ENCODE measurements around the gene HDAC10. TPM values are rescaled to one million over a fixed set of nuclear protein-coding genes. Genes with fewer than 3 reads are reported as not detected.

Gene HDAC10
- total RNA-seq, 1 experiment from 2014 or later, result 52.9 TPM

DNA sequence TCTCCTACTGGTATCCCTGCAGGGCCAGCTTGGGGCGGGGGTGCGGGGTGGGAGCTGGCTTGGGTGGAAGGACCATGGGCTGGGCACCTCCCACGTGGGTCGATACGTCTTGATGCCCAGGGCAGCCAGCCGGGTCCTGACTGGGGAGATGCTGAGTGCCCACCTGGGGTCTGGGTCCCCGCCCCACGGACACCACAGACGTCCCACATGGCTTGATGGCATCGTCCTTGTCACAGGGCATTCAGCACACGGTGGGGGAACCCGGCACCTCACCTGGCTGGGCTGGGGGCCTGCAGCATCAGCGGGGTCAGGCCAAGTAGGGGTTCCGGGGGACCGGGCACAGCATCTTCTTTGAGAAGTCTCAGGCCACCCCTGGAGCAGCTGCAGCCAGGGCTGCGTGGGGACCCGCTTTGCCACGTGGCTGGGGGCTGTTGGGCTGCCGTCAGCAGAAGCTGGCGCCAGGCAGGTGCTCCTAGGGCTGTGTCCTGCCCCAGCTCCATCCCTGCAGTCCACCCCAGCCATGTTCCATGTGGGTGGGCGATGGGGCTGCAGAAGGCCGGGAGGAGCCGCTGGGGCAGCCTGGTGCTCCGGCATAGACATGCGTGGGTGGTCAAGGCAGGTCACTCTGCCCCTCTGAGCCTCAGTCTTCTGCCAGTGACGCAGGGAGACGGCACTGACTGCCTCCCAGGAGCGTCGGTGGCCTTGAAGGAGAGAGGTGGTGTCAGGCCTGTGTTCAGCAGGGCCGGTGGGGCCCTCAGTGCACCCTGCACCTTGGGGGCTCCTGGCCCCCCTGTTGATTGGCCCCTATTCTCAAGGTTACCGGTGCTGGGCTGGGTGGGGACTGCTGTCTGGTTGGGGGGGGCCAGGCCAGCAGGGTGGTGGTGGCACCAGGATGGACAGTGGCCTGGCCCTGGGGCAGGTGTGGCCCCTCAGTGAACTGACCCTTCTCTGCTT is 41.8 kb downstream of the HDAC10 start:
- peak overlapping the region; percentile 50 for H3K27ac Mint-ChIP-seq (ENCODE audit: unreplicated experiment)
- DNase-seq, result no peak
- H3K4me1 Mint-ChIP-seq (ENCODE audit: low read depth, unreplicated experiment), result peaks cover 7% of the 10 kb centered on the region
- H3K4me3 Mint-ChIP-seq (ENCODE audit: low read depth, unreplicated experiment), result no peak overlapping the region
- CTCF ChIA-PET, result interaction anchor here (0.7 to 1.2 kb wide), 4 partner anchors 19 to 87 kb away, joined by 3 to 9 read pairs (median 6); no protein-coding TSS in a partner anchor
- H3K9me3 Mint-ChIP-seq (ENCODE audit: low read depth, unreplicated experiment), result no peaks in the 10 kb centered on the region
- TF ChIP-seq, protein P1, sequence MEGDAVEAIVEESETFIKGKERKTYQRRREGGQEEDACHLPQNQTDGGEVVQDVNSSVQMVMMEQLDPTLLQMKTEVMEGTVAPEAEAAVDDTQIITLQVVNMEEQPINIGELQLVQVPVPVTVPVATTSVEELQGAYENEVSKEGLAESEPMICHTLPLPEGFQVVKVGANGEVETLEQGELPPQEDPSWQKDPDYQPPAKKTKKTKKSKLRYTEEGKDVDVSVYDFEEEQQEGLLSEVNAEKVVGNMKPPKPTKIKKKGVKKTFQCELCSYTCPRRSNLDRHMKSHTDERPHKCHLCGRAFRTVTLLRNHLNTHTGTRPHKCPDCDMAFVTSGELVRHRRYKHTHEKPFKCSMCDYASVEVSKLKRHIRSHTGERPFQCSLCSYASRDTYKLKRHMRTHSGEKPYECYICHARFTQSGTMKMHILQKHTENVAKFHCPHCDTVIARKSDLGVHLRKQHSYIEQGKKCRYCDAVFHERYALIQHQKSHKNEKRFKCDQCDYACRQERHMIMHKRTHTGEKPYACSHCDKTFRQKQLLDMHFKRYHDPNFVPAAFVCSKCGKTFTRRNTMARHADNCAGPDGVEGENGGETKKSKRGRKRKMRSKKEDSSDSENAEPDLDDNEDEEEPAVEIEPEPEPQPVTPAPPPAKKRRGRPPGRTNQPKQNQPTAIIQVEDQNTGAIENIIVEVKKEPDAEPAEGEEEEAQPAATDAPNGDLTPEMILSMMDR (IDR thresholded peaks at IDR 0.05; ENCODE audit: unreplicated experiment), result no peak
- H3K27me3 Mint-ChIP-seq (ENCODE audit: unreplicated experiment), result no peaks in the 10 kb centered on the region
- peaks cover 75% of the 10 kb centered on the region for H3K36me3 Mint-ChIP-seq (ENCODE audit: insufficient read depth, unreplicated experiment)
- no TSS peak for BruUV-seq (replicated peaks)
- intact Hi-C loops (cut with micrococcal nuclease; ENCODE audit: unreplicated experiment), result loop anchor here (1.0 kb wide), 1 partner anchor 60 kb away; no protein-coding TSS in a partner anchor

DNA sequence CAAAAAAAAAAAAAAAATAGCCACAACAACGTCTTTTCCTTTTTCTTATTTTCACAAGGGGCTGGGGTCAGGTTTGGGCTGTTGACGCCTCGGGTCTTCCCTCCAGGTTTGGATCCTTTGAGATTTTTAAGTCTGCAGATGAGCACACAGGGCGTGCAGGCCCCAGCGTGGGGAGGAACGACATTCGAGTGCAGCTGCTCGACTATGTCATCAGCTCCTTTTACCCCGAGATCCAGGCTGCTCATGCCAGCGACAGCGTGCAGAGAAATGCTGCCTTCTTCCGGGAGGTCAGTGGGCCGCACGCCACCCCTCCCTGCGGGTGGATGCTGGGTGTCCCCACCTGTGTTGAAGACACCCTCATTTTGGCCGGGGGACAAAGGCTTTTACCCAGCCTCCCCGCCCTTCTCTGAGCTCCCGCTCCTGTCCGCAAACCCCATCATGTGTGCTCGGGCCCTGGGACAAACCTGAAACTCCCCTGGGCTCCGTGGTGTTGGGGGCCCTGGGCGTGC is 42.6 kb downstream of the HDAC10 start:
- BruUV-seq (replicated peaks), result no TSS peak
- CTCF ChIA-PET, result interaction anchor here (0.7 to 1.2 kb wide), 4 partner anchors 18 to 88 kb away, joined by 3 to 9 read pairs (median 6); no protein-coding TSS in a partner anchor
- Mint-ChIP-seq H3K4me3 (ENCODE audit: low read depth, unreplicated experiment) (no peak overlapping the region), H3K4me1 (ENCODE audit: low read depth, unreplicated experiment) (peaks cover 7% of the 10 kb centered on the region), H3K9me3 (ENCODE audit: low read depth, unreplicated experiment) (no peaks in the 10 kb centered on the region), H3K27me3 (ENCODE audit: unreplicated experiment) (no peaks in the 10 kb centered on the region), H3K36me3 (ENCODE audit: insufficient read depth, unreplicated experiment) (peaks cover 75% of the 10 kb centered on the region), H3K27ac (ENCODE audit: unreplicated experiment) (no peak overlapping the region)
- TF ChIP-seq, protein P1 (IDR thresholded peaks at IDR 0.05; ENCODE audit: unreplicated experiment), result no peak
- no peak for DNase-seq
- intact Hi-C loops (cut with micrococcal nuclease; ENCODE audit: unreplicated experiment), result no loop called here

DNA sequence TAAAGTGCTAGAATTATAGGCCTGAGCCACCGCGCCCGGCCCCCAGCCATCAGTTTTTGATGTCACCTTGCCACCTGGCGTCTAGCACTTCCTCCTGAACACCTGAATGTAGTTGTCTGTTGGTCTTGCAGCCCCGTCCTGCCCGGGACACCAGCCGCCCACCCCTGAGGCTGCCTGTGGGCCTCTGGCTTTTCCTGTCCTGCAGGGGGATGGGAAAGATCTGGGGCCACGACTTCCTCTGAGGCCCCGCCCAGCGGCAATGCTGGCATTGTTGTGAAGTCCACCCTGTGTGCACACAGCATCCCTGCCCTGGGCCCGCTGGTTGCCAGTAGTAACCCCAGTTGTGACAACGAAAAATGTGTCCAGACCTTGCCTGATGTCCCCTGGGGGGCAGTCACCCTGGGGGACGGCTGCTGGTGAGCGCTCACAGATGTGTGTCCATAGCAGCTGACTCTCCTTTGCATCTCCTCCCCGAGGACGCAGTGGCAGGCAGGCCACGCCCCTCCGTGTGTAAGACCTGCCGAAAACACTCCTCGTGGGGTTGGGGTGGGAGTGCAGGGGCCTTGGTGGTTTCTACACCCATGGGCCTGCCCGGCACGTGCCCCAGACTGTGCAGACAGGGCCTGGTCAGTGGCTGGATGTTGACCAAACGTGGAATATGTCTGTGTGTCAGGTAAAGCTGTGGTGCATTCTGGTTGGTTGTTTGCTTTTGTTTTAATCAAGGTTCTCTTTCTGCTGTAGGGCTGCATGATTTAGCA is 43.5 kb downstream of the HDAC10 start:
- BruUV-seq (replicated peaks), result no TSS peak
- Mint-ChIP-seq H3K4me1 (ENCODE audit: low read depth, unreplicated experiment) (peaks cover 8% of the 10 kb centered on the region), H3K36me3 (ENCODE audit: insufficient read depth, unreplicated experiment) (peaks cover 77% of the 10 kb centered on the region), H3K9me3 (ENCODE audit: low read depth, unreplicated experiment) (no peaks in the 10 kb centered on the region), H3K27me3 (ENCODE audit: unreplicated experiment) (no peaks in the 10 kb centered on the region), H3K27ac (ENCODE audit: unreplicated experiment) (no peak overlapping the region), H3K4me3 (ENCODE audit: low read depth, unreplicated experiment) (no peak overlapping the region)
- TF ChIP-seq, protein P1 (IDR thresholded peaks at IDR 0.05; ENCODE audit: unreplicated experiment), result no peak
- CTCF ChIA-PET, result interaction anchor here (1.2 kb wide), 1 partner anchor 17 kb away, joined by 9 read pairs; no protein-coding TSS in a partner anchor
- intact Hi-C loops (cut with micrococcal nuclease; ENCODE audit: unreplicated experiment), result no loop called here
- DNase-seq, result no peak

DNA sequence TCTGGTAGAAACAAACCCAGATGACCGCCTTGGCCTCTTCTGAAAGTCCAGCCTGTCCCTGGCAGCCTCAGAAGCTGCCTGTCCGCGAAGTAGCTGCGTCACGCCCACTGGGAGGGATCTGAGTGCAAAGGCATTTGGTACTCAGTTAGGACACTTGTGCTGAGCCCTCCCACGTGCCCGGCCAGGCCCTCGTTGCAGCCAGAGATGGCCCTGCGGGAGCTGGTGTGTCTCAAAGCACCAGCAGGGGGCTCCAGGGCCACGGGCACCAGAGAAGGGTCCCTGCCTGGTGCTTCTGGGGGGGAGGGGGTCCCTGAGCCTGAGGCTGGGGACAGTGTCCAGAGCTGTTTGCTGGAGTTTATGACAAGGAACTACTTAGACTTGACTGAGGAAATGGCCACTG is 44.5 kb downstream of the HDAC10 start:
- peak; percentile 34 for DNase-seq
- H3K9me3 Mint-ChIP-seq (ENCODE audit: low read depth, unreplicated experiment), result no peaks in the 10 kb centered on the region
- H3K27ac Mint-ChIP-seq (ENCODE audit: unreplicated experiment), result no peak overlapping the region
- no TSS peak for BruUV-seq (replicated peaks)
- intact Hi-C loops (cut with micrococcal nuclease; ENCODE audit: unreplicated experiment), result no loop called here
- no peak overlapping the region for H3K4me3 Mint-ChIP-seq (ENCODE audit: low read depth, unreplicated experiment)
- H3K36me3 Mint-ChIP-seq (ENCODE audit: insufficient read depth, unreplicated experiment), result peaks cover 82% of the 10 kb centered on the region
- peaks cover 16% of the 10 kb centered on the region for H3K4me1 Mint-ChIP-seq (ENCODE audit: low read depth, unreplicated experiment)
- H3K27me3 Mint-ChIP-seq (ENCODE audit: unreplicated experiment), result no peaks in the 10 kb centered on the region
- CTCF ChIA-PET, result no interaction called here
- TF ChIP-seq, protein P1 (IDR thresholded peaks at IDR 0.05; ENCODE audit: unreplicated experiment), result peak; percentile 74
